Measurements from ENCODE around the gene CDH4. TPM values are rescaled to one million over a fixed set of nuclear protein-coding genes. Genes with fewer than 3 reads are reported as not detected.

The CDH4 gene
- total RNA-seq = under 1 TPM in 1 of 3 donors, not detected in 2; 0.18 TPM
- total RNA-seq (2013) = 0.05 TPM

- H3K4me3 ChIP-seq (ENCODE audit: low read length) = no peak within 1 kb of the TSS
- H3K27me3 Mint-ChIP-seq (ENCODE audit: low read depth in 2 of 2) = peaks cover 53 to 74% of the 10 kb centered on the region in 2 donors
These were observed at the start of gene CDH4 for GRCh38 chr20:61251529-61252393. TSS of gene CDH4 (plus strand) at chr20:61252261.

GRCh38 chr20:61203320-61203719, 48.7 kb upstream of the CDH4 start:
- Mint-ChIP-seq H3K9me3 (peaks cover 4 to 7% of the 10 kb centered on the region in 2 donors), H3K4me3 (no peak overlapping the region), H3K27me3 (ENCODE audit: low read depth in 2 of 2) (peaks cover 8 to 33% of the 10 kb centered on the region in 2 donors), H3K27ac (no peak overlapping the region), H3K4me1 (no peaks in the 10 kb centered on the region), H3K36me3 (no peaks in the 10 kb centered on the region)
- no peak overlapping the region for H3K27ac ChIP-seq (ENCODE audit: low read length)
- intact Hi-C loops (cut with micrococcal nuclease) = no loop called here
- H3K4me1 ChIP-seq (ENCODE audit: control insufficient read depth, insufficient read depth, low read length) = no peaks in the 10 kb centered on the region
- no peak for DNase-seq
- H3K27me3 ChIP-seq (ENCODE audit: control insufficient read depth, insufficient read depth, low read length) = no peaks in the 10 kb centered on the region
- no peaks in the 10 kb centered on the region for H3K36me3 ChIP-seq (ENCODE audit: control insufficient read depth, insufficient read depth, low read length)
- H3K9me3 ChIP-seq (ENCODE audit: control insufficient read depth, insufficient read depth, low read length) = no peaks in the 10 kb centered on the region
- WGBS (ENCODE audit: insufficient coverage) = 69% methylated on average over 4 of the region's 5 CpGs
- no peak overlapping the region for H3K4me3 ChIP-seq (ENCODE audit: low read length)
- ATAC-seq = no peak
- no peak for TF ChIP-seq CTCF (IDR thresholded peaks at IDR 0.05)

More at GRCh38 chr20:61251529-61252393, at the start of gene CDH4:
- Mint-ChIP-seq H3K9me3 (no peaks in the 10 kb centered on the region), H3K4me1 (no peaks in the 10 kb centered on the region), H3K4me3 (peak within 1 kb of the TSS; percentile 29), H3K27ac (no peak within 1 kb of the TSS), H3K36me3 (no peaks in the 10 kb centered on the region)
- intact Hi-C loops (cut with micrococcal nuclease) = no loop called here
- peaks cover 6% of the 10 kb centered on the region for H3K27me3 ChIP-seq (ENCODE audit: control insufficient read depth, insufficient read depth, low read length)
- no peaks in the 10 kb centered on the region for H3K4me1 ChIP-seq (ENCODE audit: control insufficient read depth, insufficient read depth, low read length)
- ATAC-seq (no peak), DNase-seq (no peak)
- no peaks in the 10 kb centered on the region for H3K36me3 ChIP-seq (ENCODE audit: control insufficient read depth, insufficient read depth, low read length)
- no peak within 1 kb of the TSS for H3K27ac ChIP-seq (ENCODE audit: low read length)
- no peak for TF ChIP-seq CTCF (IDR thresholded peaks at IDR 0.05)
- 5% methylated on average over 78 of the region's 78 CpGs for WGBS (ENCODE audit: insufficient coverage)
- no peaks in the 10 kb centered on the region for H3K9me3 ChIP-seq (ENCODE audit: control insufficient read depth, insufficient read depth, low read length)

- Histone ChIP-seq H3K9me3 (ENCODE audit: control insufficient read depth, insufficient read depth, low read length) (no peaks in the 10 kb centered on the region), H3K36me3 (ENCODE audit: control insufficient read depth, insufficient read depth, low read length) (no peaks in the 10 kb centered on the region), H3K4me3 (ENCODE audit: low read length) (no peak overlapping the region), H3K4me1 (ENCODE audit: control insufficient read depth, insufficient read depth, low read length) (no peaks in the 10 kb centered on the region), H3K27ac (ENCODE audit: low read length) (no peak overlapping the region), H3K27me3 (ENCODE audit: control insufficient read depth, insufficient read depth, low read length) (no peaks in the 10 kb centered on the region)
- peaks cover 3 to 4% of the 10 kb centered on the region in 2 donors for H3K9me3 Mint-ChIP-seq
- H3K4me3 Mint-ChIP-seq = no peak overlapping the region
- H3K27ac Mint-ChIP-seq = no peak overlapping the region
- no peak for TF ChIP-seq CTCF (IDR thresholded peaks at IDR 0.05)
- no peaks in the 10 kb centered on the region for H3K36me3 Mint-ChIP-seq
- intact Hi-C loops (cut with micrococcal nuclease) = no loop called here
- no peak for DNase-seq
- WGBS (ENCODE audit: insufficient coverage) = 86% methylated on average over 8 of the region's 8 CpGs
- H3K27me3 Mint-ChIP-seq (ENCODE audit: low read depth in 2 of 2) = peaks cover 4 to 25% of the 10 kb centered on the region in 2 donors
- ATAC-seq = no peak
- H3K4me1 Mint-ChIP-seq = no peaks in the 10 kb centered on the region
These were observed 47.9 kb upstream of the CDH4 start for GRCh38 chr20:61204206-61204605.
